ENCODE measurements around the gene AXIN2.
A peak's percentile ranks its signal among the peaks of the same experiment; 100 is the strongest.

The AXIN2 gene

DNA sequence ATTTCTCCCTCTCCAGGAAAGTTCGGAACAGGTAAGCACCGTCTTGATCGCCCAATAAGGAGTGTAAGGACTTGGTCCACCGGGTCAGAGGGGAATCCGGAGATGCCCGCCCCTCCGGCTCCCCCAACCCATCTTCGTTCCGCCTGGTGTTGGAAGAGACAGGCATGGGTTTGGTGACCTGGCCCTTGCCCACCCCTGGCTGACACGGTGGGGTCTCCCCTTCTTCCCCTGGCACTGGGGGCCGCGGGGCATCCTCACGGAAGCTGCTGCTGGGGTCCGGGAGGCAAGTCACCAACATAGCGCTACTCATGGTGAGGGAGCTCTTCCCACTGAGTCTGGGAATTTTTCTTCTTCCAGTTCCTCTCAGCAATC lies 3.2 kb downstream of the AXIN2 start:
- TF ChIP-seq, protein P1, sequence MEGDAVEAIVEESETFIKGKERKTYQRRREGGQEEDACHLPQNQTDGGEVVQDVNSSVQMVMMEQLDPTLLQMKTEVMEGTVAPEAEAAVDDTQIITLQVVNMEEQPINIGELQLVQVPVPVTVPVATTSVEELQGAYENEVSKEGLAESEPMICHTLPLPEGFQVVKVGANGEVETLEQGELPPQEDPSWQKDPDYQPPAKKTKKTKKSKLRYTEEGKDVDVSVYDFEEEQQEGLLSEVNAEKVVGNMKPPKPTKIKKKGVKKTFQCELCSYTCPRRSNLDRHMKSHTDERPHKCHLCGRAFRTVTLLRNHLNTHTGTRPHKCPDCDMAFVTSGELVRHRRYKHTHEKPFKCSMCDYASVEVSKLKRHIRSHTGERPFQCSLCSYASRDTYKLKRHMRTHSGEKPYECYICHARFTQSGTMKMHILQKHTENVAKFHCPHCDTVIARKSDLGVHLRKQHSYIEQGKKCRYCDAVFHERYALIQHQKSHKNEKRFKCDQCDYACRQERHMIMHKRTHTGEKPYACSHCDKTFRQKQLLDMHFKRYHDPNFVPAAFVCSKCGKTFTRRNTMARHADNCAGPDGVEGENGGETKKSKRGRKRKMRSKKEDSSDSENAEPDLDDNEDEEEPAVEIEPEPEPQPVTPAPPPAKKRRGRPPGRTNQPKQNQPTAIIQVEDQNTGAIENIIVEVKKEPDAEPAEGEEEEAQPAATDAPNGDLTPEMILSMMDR (IDR thresholded peaks at IDR 0.05) = no peak
- peak overlapping the region in 1 of 2 donors; percentile 95 for H3K27ac ChIP-seq
- no peak for DNase-seq (ENCODE audit: low spot score)
- H3K4me3 ChIP-seq = no peak overlapping the region

DNA sequence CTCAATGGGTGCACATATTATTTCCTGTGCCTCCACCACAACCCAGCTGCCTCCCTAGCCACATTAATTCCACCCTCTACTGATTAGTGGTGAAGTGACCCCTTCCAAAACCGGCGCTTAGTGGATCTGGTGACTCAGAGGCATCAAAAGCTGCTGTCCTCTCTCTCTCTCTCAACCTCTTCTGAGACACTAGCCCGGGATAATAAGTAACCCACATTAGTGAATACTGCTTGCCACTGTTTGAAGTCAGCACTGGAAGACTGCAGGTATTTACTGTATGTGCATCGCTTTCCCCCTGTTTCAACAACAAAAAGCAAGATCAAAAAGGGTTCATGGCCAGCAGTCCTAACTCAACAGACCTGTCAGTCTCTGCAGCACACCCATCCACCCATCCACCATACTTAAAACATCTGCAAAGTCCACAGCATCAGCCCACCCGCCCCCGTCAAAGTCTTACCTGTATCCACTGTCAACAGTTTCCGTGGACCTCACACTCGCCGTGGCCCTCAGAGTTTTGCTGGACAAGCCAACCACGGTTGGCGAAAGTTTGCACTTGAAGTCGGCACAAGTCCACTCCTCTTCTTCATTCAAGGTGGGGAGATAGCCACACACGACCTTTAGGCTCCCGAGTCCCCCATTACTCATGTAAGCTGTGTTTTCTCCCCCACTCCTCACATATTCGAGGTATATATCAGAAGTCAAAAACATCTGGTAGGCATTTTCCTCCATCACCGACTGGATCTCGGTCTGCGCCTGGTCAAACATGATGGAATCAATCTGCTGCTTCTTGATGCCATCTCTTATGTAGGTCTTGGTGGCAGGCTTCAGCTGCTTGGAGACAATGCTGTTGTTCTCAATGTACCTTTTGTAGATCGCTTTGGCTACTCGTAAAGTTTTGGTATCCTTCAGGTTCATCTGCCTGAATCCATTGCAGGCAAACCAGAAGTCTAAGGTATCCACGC lies 3.8 kb downstream of the AXIN2 start:
- no peak for DNase-seq (ENCODE audit: low spot score)
- TF ChIP-seq, protein P1 (IDR thresholded peaks at IDR 0.05) = no peak
- Histone ChIP-seq H3K27ac (peak overlapping the region in 1 of 2 donors; percentile 95), H3K4me3 (no peak overlapping the region)

DNA sequence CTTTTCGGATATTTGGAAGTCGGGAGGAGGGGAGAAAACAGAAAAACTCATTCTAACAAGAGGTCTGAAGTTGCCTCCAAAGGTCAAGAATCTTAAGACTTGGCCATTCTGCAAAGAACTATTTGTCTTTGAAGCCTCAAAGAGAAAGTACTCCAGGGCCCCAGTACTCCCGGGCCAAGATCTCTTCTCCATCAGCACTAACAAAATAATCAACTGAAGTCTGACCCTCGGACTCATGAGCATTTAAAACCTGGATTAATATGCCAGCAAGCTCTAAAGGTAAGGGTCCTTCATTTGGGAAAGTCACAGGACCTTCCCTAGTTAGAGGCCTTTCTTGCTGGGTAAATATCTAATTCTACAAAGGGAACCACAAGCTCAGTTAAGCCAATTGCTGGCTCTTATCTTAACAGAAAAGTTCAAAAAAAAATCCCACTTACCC lies 4.5 kb downstream of the AXIN2 start:
- H3K27ac ChIP-seq = peak overlapping the region in 1 of 2 donors; percentile 95
- no peak overlapping the region for H3K4me3 ChIP-seq
- TF ChIP-seq, protein P1 (IDR thresholded peaks at IDR 0.05) = no peak
- DNase-seq (ENCODE audit: low spot score) = no peak

DNA sequence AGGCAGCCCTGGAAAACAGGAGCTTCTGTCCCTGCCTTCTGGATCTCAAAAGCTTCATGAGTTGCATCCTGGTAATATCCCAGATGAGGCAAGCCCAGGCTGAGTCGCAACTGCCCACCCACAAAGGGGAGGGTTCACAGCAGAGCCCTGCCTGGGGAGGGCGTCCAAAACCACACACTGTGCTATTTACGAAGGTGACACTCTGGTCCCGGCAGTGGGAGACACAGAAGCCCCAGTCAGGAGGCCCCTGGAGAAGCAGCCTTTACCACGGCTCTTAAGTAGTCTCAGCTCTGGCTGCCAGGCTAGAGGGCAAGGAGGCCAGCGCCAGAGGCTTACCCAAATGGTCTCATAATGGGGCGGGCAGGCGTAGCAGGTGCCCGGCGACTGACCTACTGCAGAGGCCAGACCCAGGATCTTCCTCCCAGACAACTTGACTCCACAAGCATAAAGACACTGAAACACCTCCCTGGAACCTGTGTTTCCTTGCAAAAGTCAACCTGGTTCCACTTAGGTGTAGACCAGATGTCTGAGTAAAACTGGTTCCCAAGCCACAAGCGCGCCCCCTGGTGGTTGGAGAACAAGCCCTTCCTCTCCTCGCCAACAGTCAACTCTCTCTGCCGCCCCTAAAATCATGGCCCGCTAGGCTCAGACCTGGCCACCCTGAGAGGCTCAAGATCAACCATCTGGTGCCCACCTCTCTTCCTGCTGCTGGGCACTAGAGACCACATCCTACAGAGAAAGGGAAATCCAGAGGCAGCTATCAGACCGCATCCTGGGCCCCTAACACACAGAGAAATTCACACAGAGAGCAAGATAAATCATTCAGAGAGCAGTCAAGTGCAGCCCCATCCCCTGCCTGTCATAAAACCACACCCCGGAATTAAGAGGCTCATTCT lies 5.2 kb downstream of the AXIN2 start:
- no peak overlapping the region for H3K4me3 ChIP-seq
- H3K27ac ChIP-seq = no peak overlapping the region
- TF ChIP-seq, protein P1 (IDR thresholded peaks at IDR 0.05) = peak; percentile 59
- peak; percentile 80 for DNase-seq (ENCODE audit: low spot score)

DNA sequence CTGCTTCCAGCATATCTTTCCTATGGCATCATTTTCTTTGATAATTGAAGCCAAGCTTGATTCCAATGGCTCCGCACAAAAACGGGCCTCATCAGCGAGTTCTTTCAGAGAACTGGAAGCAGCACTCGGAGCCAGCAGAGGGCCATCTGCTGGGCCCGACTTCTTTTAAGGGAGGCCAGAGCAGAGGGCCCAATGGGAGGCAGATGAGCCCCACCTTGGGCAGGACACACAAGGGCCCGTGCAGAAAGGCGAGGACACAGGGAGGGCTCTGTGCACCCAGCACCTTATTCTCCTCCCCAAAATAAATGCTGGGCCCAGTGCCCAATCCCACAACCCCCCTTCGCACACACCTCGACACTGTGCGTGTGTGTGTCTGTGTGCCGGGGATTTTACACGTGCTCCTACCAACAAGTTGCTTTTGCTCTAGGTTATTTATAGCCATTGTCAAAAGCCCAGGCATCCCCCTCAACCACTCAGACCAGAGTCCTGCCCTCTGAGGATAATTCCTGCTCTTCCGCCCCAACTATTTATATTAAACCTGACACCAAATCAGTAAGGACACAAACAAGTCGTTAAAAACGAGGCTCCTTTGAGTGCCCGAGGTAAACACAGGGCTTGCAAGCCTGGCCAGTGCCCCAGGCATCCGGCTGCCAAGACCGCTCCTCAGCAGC lies 6.8 kb downstream of the AXIN2 start:
- Histone ChIP-seq H3K27ac (no peak overlapping the region), H3K4me3 (no peak overlapping the region)
- TF ChIP-seq, protein P1 (IDR thresholded peaks at IDR 0.05) = no peak
- DNase-seq (ENCODE audit: low spot score) = no peak

DNA sequence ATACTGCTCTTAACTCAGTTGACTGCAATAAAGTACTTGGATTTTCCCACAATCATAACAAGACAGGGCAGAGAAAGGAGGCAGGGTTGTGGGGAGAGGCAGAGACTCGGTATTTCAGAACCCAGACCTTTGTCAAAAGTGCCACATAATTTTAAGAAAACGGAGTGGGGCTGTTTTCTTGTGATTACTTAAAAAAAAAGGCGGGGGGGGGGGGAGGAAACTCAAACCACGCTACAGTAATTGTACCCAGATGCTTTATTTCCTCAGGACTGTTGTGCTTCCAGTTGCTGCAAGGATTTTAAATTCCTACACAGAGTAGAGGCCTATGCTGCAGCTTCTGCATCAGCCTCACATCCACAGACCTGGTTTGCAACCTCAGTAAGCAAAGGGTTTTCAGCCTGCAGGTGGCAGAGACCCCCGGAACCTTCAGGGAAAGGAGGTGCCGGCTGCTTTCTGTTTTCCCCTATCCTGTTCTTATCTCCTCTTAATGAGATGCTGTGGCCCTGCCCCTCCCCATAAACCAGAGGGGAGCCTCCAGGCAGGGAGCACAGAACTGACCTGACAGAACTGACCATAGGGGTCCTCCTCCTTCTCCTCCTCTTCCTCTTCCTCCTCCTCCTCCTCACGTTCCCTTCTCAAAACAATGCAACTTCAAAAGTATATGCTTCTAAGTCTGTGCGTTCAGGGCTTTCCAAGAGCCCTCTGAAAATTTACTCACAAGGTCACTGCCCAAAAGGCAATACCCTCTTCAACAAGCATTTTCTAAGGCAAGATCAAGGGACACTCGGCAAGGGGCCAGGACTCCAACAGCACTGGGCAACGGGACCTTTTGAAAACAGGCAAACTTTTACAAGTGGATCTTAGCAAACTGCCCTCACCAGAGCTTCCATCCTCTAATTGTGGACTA lies 7.5 kb downstream of the AXIN2 start:
- H3K27ac ChIP-seq = no peak overlapping the region
- DNase-seq (ENCODE audit: low spot score) = no peak
- H3K4me3 ChIP-seq = no peak overlapping the region
- TF ChIP-seq, protein P1 (IDR thresholded peaks at IDR 0.05) = no peak
